NCI-H345 treated with DMSO at 0.1 percent for 48 hours (cell line): Measurements from ENCODE around the gene NDUFB4.
"Not testable (repeated sequence)": the region's sequence is repeated elsewhere in the genome, so short reads cannot be mapped to it uniquely, and the experiment has no call there.

ENCODE experiments used
- DNase-seq: peaks from one replicate; lab custom pipeline; 2025; ENCODE audit not compliant: unreplicated experiment; lab: John Stamatoyannopoulos, UW

The NDUFB4 gene

GRCh38 chr3:120636795-120637401 is 40.8 kb downstream of the NDUFB4 start:
- DNase-seq = no peak

GRCh38 chr3:120637851-120638559 is 41.9 kb downstream of the NDUFB4 start:
- DNase-seq = no peak

GRCh38 chr3:120638820-120639219 is 42.7 kb downstream of the NDUFB4 start:
- DNase-seq = not testable (repeated sequence)

GRCh38 chr3:120640231-120640630 is 44.1 kb downstream of the NDUFB4 start:
- DNase-seq = no peak

GRCh38 chr3:120641696-120642246 is 45.6 kb downstream of the NDUFB4 start:
- no peak for DNase-seq

- no peak for DNase-seq
These were observed 46.3 kb downstream of the NDUFB4 start for GRCh38 chr3:120642368-120642948.

GRCh38 chr3:120645083-120645845 is 49.1 kb downstream of the NDUFB4 start:
- DNase-seq = no peak

GRCh38 chr3:120646771-120647432 is 50.8 kb downstream of the NDUFB4 start:
- no peak for DNase-seq

GRCh38 chr3:120648290-120648689 is 52.2 kb downstream of the NDUFB4 start:
- DNase-seq = no peak

- DNase-seq = no peak
These were observed 53.7 kb downstream of the NDUFB4 start for GRCh38 chr3:120649830-120650233.

GRCh38 chr3:120650311-120650710 is 54.2 kb downstream of the NDUFB4 start:
- DNase-seq = no peak
